H9 (cell line): ENCODE results near the gene CCDC81. TPM values are rescaled to one million over a fixed set of nuclear protein-coding genes. Genes with fewer than 3 reads are reported as not detected.

Source experiments
- DNase-seq: peaks from one replicate; pipeline ENCODE4 v3.0.0-alpha.2; 2017
- H2AFZ ChIP-seq: one replicate; pipeline ENCODE4 v1.6.1; 2013; ENCODE audit warnings: mild to moderate bottlenecking, low read length, control low read depth, moderate library complexity
- H2AK5ac ChIP-seq: 2 replicates; pipeline ENCODE4 v1.6.1; 2013; ENCODE audit warnings: low read length, control low read depth, mixed read lengths; ENCODE audit not compliant: insufficient read length
- H2BK120ac ChIP-seq: one replicate; pipeline ENCODE4 v1.6.1; 2013; ENCODE audit warnings: low read depth, mild to moderate bottlenecking, low read length, control low read depth, inconsistent platforms; ENCODE audit not compliant: poor library complexity, severe bottlenecking
- H2BK12ac ChIP-seq: 2 replicates; pipeline ENCODE4 v1.6.1; 2013; ENCODE audit warnings: low read length, control low read depth, mixed read lengths, low read depth; ENCODE audit not compliant: insufficient read length
- H2BK15ac ChIP-seq: 2 replicates; pipeline ENCODE4 v1.6.1; 2013; ENCODE audit warnings: low read depth, low read length, control low read depth
- H2BK20ac ChIP-seq: one replicate; pipeline ENCODE4 v1.6.1; 2013; ENCODE audit warnings: low read depth, mild to moderate bottlenecking, low read length, control low read depth, inconsistent platforms; ENCODE audit not compliant: poor library complexity, severe bottlenecking
- H2BK5ac ChIP-seq: 2 replicates; pipeline ENCODE4 v1.6.1; 2013; ENCODE audit warnings: low read length, control low read depth, mixed read lengths; ENCODE audit not compliant: insufficient read length
- H3K14ac ChIP-seq: 2 replicates; pipeline ENCODE4 v1.6.1; 2013; ENCODE audit warnings: low read length, control low read depth; ENCODE audit not compliant: insufficient read depth
- H3K18ac ChIP-seq: 2 replicates; pipeline ENCODE4 v1.6.1; 2013; ENCODE audit warnings: low read depth, mild to moderate bottlenecking, mixed read lengths, low read length, control low read depth; ENCODE audit not compliant: insufficient read length
- H3K23ac ChIP-seq: 2 replicates; pipeline ENCODE4 v1.6.1; 2013; ENCODE audit warnings: low read length, control low read depth, mixed read lengths, low read depth; ENCODE audit not compliant: insufficient read length
- H3K23me2 ChIP-seq: 2 replicates; pipeline ENCODE4 v1.6.1; 2013; ENCODE audit warnings: low read depth, mild to moderate bottlenecking, mixed read lengths, low read length, control low read depth; ENCODE audit not compliant: insufficient read length, poor library complexity, severe bottlenecking
- H3K27ac ChIP-seq: 2 replicates; pipeline ENCODE4 v1.5.1; 2013; ENCODE audit warnings: low read length, control low read depth, mixed read lengths, low read depth; ENCODE audit not compliant: insufficient read length
- H3K27me3 ChIP-seq: 2 replicates; pipeline ENCODE4 v1.6.1; 2013; ENCODE audit warnings: low read length, control low read depth, inconsistent platforms; ENCODE audit not compliant: insufficient read depth
- H3K4ac ChIP-seq: 2 replicates; pipeline ENCODE4 v1.6.1; 2013; ENCODE audit warnings: low read depth, mild to moderate bottlenecking, control low read depth, inconsistent platforms, low read length, moderate library complexity
- H3K4me1 ChIP-seq: 2 replicates; pipeline ENCODE4 v1.6.1; 2013; ENCODE audit warnings: low read length, control low read depth, inconsistent platforms; ENCODE audit not compliant: insufficient read depth
- H3K4me2 ChIP-seq: 2 replicates; pipeline ENCODE4 v1.6.1; 2013; ENCODE audit warnings: low read length, control low read depth, mixed read lengths; ENCODE audit not compliant: insufficient read length, insufficient read depth
- H3K56ac ChIP-seq: 2 replicates; pipeline ENCODE4 v1.6.1; 2013; ENCODE audit warnings: low read depth, mild to moderate bottlenecking, mixed read lengths, low read length, control low read depth; ENCODE audit not compliant: insufficient read length
- H3K79me1 ChIP-seq: 2 replicates; pipeline ENCODE4 v1.6.1; 2013; ENCODE audit warnings: low read depth, mild to moderate bottlenecking, moderate library complexity, low read length, control low read depth, inconsistent platforms; ENCODE audit not compliant: insufficient read depth, poor library complexity, severe bottlenecking
- H3K79me2 ChIP-seq: 2 replicates; pipeline ENCODE4 v1.6.1; 2013; ENCODE audit warnings: low read length, control low read depth, inconsistent platforms; ENCODE audit not compliant: insufficient read depth
- H3K9ac ChIP-seq: 2 replicates; pipeline ENCODE4 v1.6.1; 2013; ENCODE audit warnings: low read length, control low read depth, mixed read lengths; ENCODE audit not compliant: insufficient read length; ENCODE audit errors: extremely low read depth
- H3K9me3 ChIP-seq: one replicate; pipeline ENCODE4 v1.6.1; 2013; ENCODE audit warnings: low read depth, low read length, inconsistent platforms; ENCODE audit not compliant: control insufficient read depth
- H3T11ph ChIP-seq: one replicate; pipeline ENCODE4 v1.6.1; 2013; ENCODE audit warnings: mild to moderate bottlenecking, low read length, control low read depth, inconsistent platforms
- H4K20me1 ChIP-seq: one replicate; pipeline ENCODE4 v1.6.1; 2013; ENCODE audit not compliant: control insufficient read depth, insufficient read length, insufficient read depth
- H4K5ac ChIP-seq: 2 replicates; pipeline ENCODE4 v1.6.1; 2013; ENCODE audit warnings: low read depth, mild to moderate bottlenecking, mixed read lengths, low read length, control low read depth; ENCODE audit not compliant: insufficient read length
- H4K8ac ChIP-seq: replicated peaks from 2 replicates; pipeline ENCODE4 v1.6.1; 2013; ENCODE audit warnings: low read length, control low read depth, mixed read lengths, low read depth; ENCODE audit not compliant: insufficient read length
- H4K91ac ChIP-seq: 2 replicates; pipeline ENCODE4 v1.6.1; 2013; ENCODE audit warnings: low read depth, mild to moderate bottlenecking, moderate library complexity, mixed read lengths, low read length, control low read depth; ENCODE audit not compliant: insufficient read length
- H3K27ac Mint-ChIP-seq, 3 experiments: 2 replicates in 2 of 3; 3 replicates in 1 of 3; pipeline ENCODE4 v1.8.0; 2020 to 2021; ENCODE audit warnings: mixed read lengths in 3 of 3, mild to moderate bottlenecking in 1 of 3, moderate library complexity in 1 of 3
- H3K27me3 Mint-ChIP-seq: 2 replicates; pipeline ENCODE4 v1.8.0; 2021; ENCODE audit warnings: low read depth, mild to moderate bottlenecking, moderate library complexity, mixed read lengths
- H3K36me3 Mint-ChIP-seq, 3 experiments: 2 replicates in 2 of 3; 3 replicates in 1 of 3; pipeline ENCODE4 v1.8.0; 2020 to 2021; ENCODE audit warnings: low read depth in 3 of 3, mixed read lengths in 3 of 3; ENCODE audit not compliant: insufficient read depth in 1 of 3
- H3K4me1 Mint-ChIP-seq, 2 experiments: 2 replicates each; pipeline ENCODE4 v1.8.0; 2020; ENCODE audit warnings: mixed read lengths in 2 of 2
- H3K4me3 Mint-ChIP-seq, 2 experiments: 2 replicates in 1 of 2; 3 replicates in 1 of 2; pipeline ENCODE4 v1.8.0; 2020 to 2021; ENCODE audit warnings: mild to moderate bottlenecking in 2 of 2, mixed read lengths in 2 of 2, moderate library complexity in 1 of 2
- H3K9me3 Mint-ChIP-seq, 2 experiments: 2 replicates in 1 of 2; 3 replicates in 1 of 2; pipeline ENCODE4 v1.8.0; 2020; ENCODE audit warnings: mild to moderate bottlenecking in 2 of 2, mixed read lengths in 2 of 2, moderate library complexity in 1 of 2
- CTCF ChIP-seq: fragments of 200-600 bp; sonication (generic); conservative IDR thresholded peaks from 3 replicates; pipeline ENCODE4 v1.8.0; 2021; ENCODE audit warnings: antibody characterized with exemption, mild to moderate bottlenecking
- WGBS: extraction: QIAGEN DNeasy Blood & Tissue Kit; methylation state at CpG from one replicate; pipeline ENCODE4 v1.1.7; 2013; ENCODE audit warnings: missing lambda C conversion rate, low lambda C conversion rate, mixed read lengths; ENCODE audit not compliant: insufficient read length; ENCODE audit errors: extremely low coverage; 5-methylcytosine and 5-hydroxymethylcytosine counted together
- total RNA-seq: library from RNA; stranded (reverse); gene quantifications from 2 replicates; pipeline ENCODE4 v1.2.1, GENCODE V29; 2021

CCDC81 gene
- total RNA-seq, 1 experiment from 2014 or later: 0.52 TPM

GRCh38 chr11:86370171-86370570, 4.5 kb upstream of the CCDC81 start:
- Histone ChIP-seq H3K4me1 (no peaks in the 10 kb centered on the region), H3K4me2 (no peak overlapping the region), H3K79me2 (no peaks in the 10 kb centered on the region), H3K14ac (no peak overlapping the region), H3K9ac (no peak overlapping the region), H3K23ac (no peak overlapping the region), H3K56ac (no peak overlapping the region), H2BK20ac (no peak overlapping the region), H3K9me3 (no peaks in the 10 kb centered on the region), H3T11ph (no peak overlapping the region), H2BK5ac (no peak overlapping the region), H2AFZ (no peak overlapping the region), H3K4ac (no peak overlapping the region), H2BK12ac (no peak overlapping the region), H3K18ac (no peak overlapping the region), H3K79me1 (no peaks in the 10 kb centered on the region), H4K8ac (no peak overlapping the region), H3K23me2 (no peaks in the 10 kb centered on the region), H2BK15ac (no peak overlapping the region), H2BK120ac (no peak overlapping the region), H3K27me3 (no peaks in the 10 kb centered on the region), H2AK5ac (no peak overlapping the region), H4K20me1 (no peaks in the 10 kb centered on the region), H3K27ac (no peak overlapping the region), H4K91ac (no peak overlapping the region), H4K5ac (no peak overlapping the region)
- no peak overlapping the region for H3K4me3 Mint-ChIP-seq
- no peak overlapping the region for H3K27ac Mint-ChIP-seq
- peaks cover 0 to 8% (median 8%) of the 10 kb centered on the region in 3 experiments; a peak in 3 of 7 replicates for H3K36me3 Mint-ChIP-seq
- no peak for DNase-seq
- peaks cover 0 to 8% of the 10 kb centered on the region in 2 experiments; a peak in 2 of 5 replicates for H3K9me3 Mint-ChIP-seq
- no peaks in the 10 kb centered on the region for H3K27me3 Mint-ChIP-seq
- no CpG with 5 or more reads among the region's 4 CpGs for WGBS
- no peak for TF ChIP-seq CTCF
- H3K4me1 Mint-ChIP-seq: peaks cover 8 to 13% of the 10 kb centered on the region in 2 experiments
